Suprapubic skin (tissue), 4 donors: ENCODE data around the gene CNTF. TPM values are rescaled to one million over a fixed set of nuclear protein-coding genes. Genes with fewer than 3 reads are reported as not detected.
"Not testable (repeated sequence)": the region's sequence is repeated elsewhere in the genome, so short reads cannot be mapped to it uniquely, and the experiment has no call there.

Experiments
- DNase-seq, 2 donors: peaks; one replicate each; pipeline ENCODE4 v3.0.0-alpha.2; 2019; ENCODE audit warnings: low spot score in 2 of 2
- H3K27ac ChIP-seq: fragments of 200-600 bp; sonication (generic); one replicate; pipeline ENCODE4 v1.5.1; 2019
- H3K27me3 ChIP-seq: fragments of 200-600 bp; sonication (generic); one replicate; pipeline ENCODE4 v1.5.1; 2019
- H3K36me3 ChIP-seq: fragments of 200-600 bp; sonication (generic); one replicate; pipeline ENCODE4 v1.5.1; 2019
- H3K4me1 ChIP-seq: fragments of 200-600 bp; sonication (generic); one replicate; pipeline ENCODE4 v1.5.1; 2019
- H3K4me3 ChIP-seq: fragments of 200-600 bp; sonication (generic); one replicate; pipeline ENCODE4 v1.5.1; 2019; ENCODE audit warnings: mild to moderate bottlenecking
- H3K9me3 ChIP-seq: fragments of 200-600 bp; sonication (generic); one replicate; pipeline ENCODE4 v1.5.1; 2019
- CTCF ChIP-seq, 2 donors: fragments of 200-600 bp in 1 of 2; fragments of 450-650 bp in 1 of 2; sonication (generic) in 1 of 2; IDR thresholded peaks; one replicate each; pipeline ENCODE4 v1.5.1; 2016 to 2019; ENCODE audit warnings: antibody characterized with exemption in 2 of 2, mild to moderate bottlenecking in 1 of 2, moderate library complexity in 1 of 2
- EP300 ChIP-seq: sonication (generic); formaldehyde crosslinking; IDR thresholded peaks from one replicate; pipeline ENCODE4 v1.6.1; 2017; ENCODE audit warnings: antibody characterized with exemption
- POLR2A ChIP-seq, 2 donors: fragments of 450-650 bp; IDR thresholded peaks; one replicate each; pipeline ENCODE4 v1.6.1; 2017; ENCODE audit warnings: antibody characterized with exemption in 2 of 2, mild to moderate bottlenecking in 2 of 2, moderate library complexity in 2 of 2
- POLR2AphosphoS5 ChIP-seq, 3 donors: sonication (generic); formaldehyde crosslinking; IDR thresholded peaks; one replicate each; pipeline ENCODE4 v1.6.1; 2017; ENCODE audit warnings: antibody characterized with exemption in 3 of 3
- WGBS: methylation state at CpG from one replicate; pipeline ENCODE4 v1.1.5; 2018; 5-methylcytosine and 5-hydroxymethylcytosine counted together
- total RNA-seq, 4 donors: library from RNA; depleted of rRNA; stranded (reverse); fragments of >200 nt; gene quantifications; one replicate each; pipeline ENCODE4 v1.1.0, GENCODE V29; 2016

The CNTF gene
- 1 to 10 TPM; 2.8 to 3.6 (median 3.3) TPM for total RNA-seq

- Histone ChIP-seq H3K4me1 (peaks cover 29% of the 10 kb centered on the region), H3K4me3 (no peak within 1 kb of the TSS), H3K9me3 (no peaks in the 10 kb centered on the region), H3K27me3 (no peaks in the 10 kb centered on the region), H3K27ac (peak within 1 kb of the TSS; percentile 32), H3K36me3 (peaks cover 68% of the 10 kb centered on the region)
- DNase-seq, result no peak
- WGBS, result 52% methylated on average over 2 of the region's 2 CpGs
- TF ChIP-seq EP300 (no peak), POLR2A (IDR thresholded peaks at IDR 0.05) (no peak), POLR2AphosphoS5 (IDR thresholded peaks at IDR 0.05) (no peak)
Observed at GRCh38 chr11:58622344-58622743, at the start of gene CNTF. Gene CNTF (plus strand): TSS chr11:58622665. CDS start chr11:58622753, 88 bp downstream.

- Histone ChIP-seq H3K4me3 (peak overlapping the region; percentile 28), H3K27ac (peak overlapping the region; percentile 100), H3K36me3 (peaks cover 14% of the 10 kb centered on the region), H3K4me1 (peaks cover 55% of the 10 kb centered on the region)
- not testable (repeated sequence) for H3K9me3 ChIP-seq, H3K27me3 ChIP-seq, DNase-seq
- 92% methylated on average over 14 of the region's 14 CpGs for WGBS
Observed at GRCh38 chr11:58572906-58573305, 49.6 kb upstream of the CNTF start.

- peak overlapping the region; percentile 100 for H3K27ac ChIP-seq
- peak overlapping the region; percentile 28 for H3K4me3 ChIP-seq
- no peaks in the 10 kb centered on the region for H3K27me3 ChIP-seq
- H3K9me3 ChIP-seq, result no peaks in the 10 kb centered on the region
- H3K36me3 ChIP-seq, result peaks cover 14% of the 10 kb centered on the region
- H3K4me1 ChIP-seq, result peaks cover 50% of the 10 kb centered on the region
- peak; percentile 86 to 89 for DNase-seq
- TF ChIP-seq CTCF (IDR thresholded peaks at IDR 0.05) (no peak), POLR2AphosphoS5 (IDR thresholded peaks at IDR 0.05) (no peak), EP300 (no peak), POLR2A (IDR thresholded peaks at IDR 0.05) (no peak)
- WGBS, result 21% methylated on average over 4 of the region's 4 CpGs
Observed at GRCh38 chr11:58573451-58574104, 48.9 kb upstream of the CNTF start.

- TF ChIP-seq CTCF (IDR thresholded peaks at IDR 0.05) (no peak), POLR2A (IDR thresholded peaks at IDR 0.05) (no peak), POLR2AphosphoS5 (IDR thresholded peaks at IDR 0.05) (no peak), EP300 (no peak)
- H3K4me1 ChIP-seq, result peaks cover 50% of the 10 kb centered on the region
- H3K9me3 ChIP-seq, result no peaks in the 10 kb centered on the region
- no peak overlapping the region for H3K4me3 ChIP-seq
- H3K27me3 ChIP-seq, result no peaks in the 10 kb centered on the region
- DNase-seq, result no peak
- H3K27ac ChIP-seq, result peak overlapping the region; percentile 100
- peaks cover 2% of the 10 kb centered on the region for H3K36me3 ChIP-seq
Observed at GRCh38 chr11:58574881-58575280, 47.6 kb upstream of the CNTF start.

- WGBS, result 27% methylated on average over 6 of the region's 6 CpGs
- H3K4me1 ChIP-seq, result peaks cover 55% of the 10 kb centered on the region
- H3K36me3 ChIP-seq, result no peaks in the 10 kb centered on the region
- peak within 1 kb of the TSS; percentile 100 for H3K27ac ChIP-seq
- peak within 1 kb of the TSS; percentile 99 for H3K4me3 ChIP-seq
- no peaks in the 10 kb centered on the region for H3K27me3 ChIP-seq
- H3K9me3 ChIP-seq, result no peaks in the 10 kb centered on the region
- DNase-seq, result no peak
- TF ChIP-seq EP300, result no peak
- TF ChIP-seq POLR2AphosphoS5 (IDR thresholded peaks at IDR 0.05), result no peak
- TF ChIP-seq CTCF (IDR thresholded peaks at IDR 0.05), result no peak
- no peak for TF ChIP-seq POLR2A (IDR thresholded peaks at IDR 0.05)
Observed at GRCh38 chr11:58575377-58576020, 47.0 kb upstream of the CNTF start, which contains the start of gene LPXN. Gene LPXN (minus strand): TSS chr11:58575856. CDS start chr11:58575772, 84 bp downstream.

- Histone ChIP-seq H3K27me3 (no peaks in the 10 kb centered on the region), H3K36me3 (no peaks in the 10 kb centered on the region), H3K4me1 (peaks cover 70% of the 10 kb centered on the region), H3K27ac (peak overlapping the region; percentile 100), H3K9me3 (no peaks in the 10 kb centered on the region), H3K4me3 (peak overlapping the region; percentile 99)
- 15% methylated on average over 4 of the region's 4 CpGs for WGBS
- DNase-seq, result no peak
- TF ChIP-seq CTCF (IDR thresholded peaks at IDR 0.05), result peak; percentile 8 to 32
- no peak for TF ChIP-seq EP300
Observed at GRCh38 chr11:58576887-58577471, 45.5 kb upstream of the CNTF start.
